Nephron (organoid): ENCODE measurements around the gene ARHGEF16.

ENCODE experiments used
- H3K27ac Mint-ChIP-seq, 3 experiments: 2 replicates each; pipeline ENCODE4 v1.8.0; 2020; ENCODE audit warnings: mixed read lengths in 3 of 3, mild to moderate bottlenecking in 2 of 3, moderate library complexity in 1 of 3
- H3K27me3 Mint-ChIP-seq: 2 replicates; pipeline ENCODE4 v1.8.0; 2021; ENCODE audit warnings: low read depth, mild to moderate bottlenecking, moderate library complexity, mixed read lengths
- H3K36me3 Mint-ChIP-seq: 2 replicates; pipeline ENCODE4 v1.8.0; 2020; ENCODE audit warnings: low read depth, mixed read lengths
- H3K4me1 Mint-ChIP-seq: 2 replicates; pipeline ENCODE4 v1.8.0; 2020; ENCODE audit warnings: mixed read lengths
- H3K4me3 Mint-ChIP-seq, 3 experiments: 2 replicates each; pipeline ENCODE4 v1.8.0; 2020; ENCODE audit warnings: mild to moderate bottlenecking in 3 of 3, mixed read lengths in 3 of 3, moderate library complexity in 2 of 3
- H3K9me3 Mint-ChIP-seq: 2 replicates; pipeline ENCODE4 v1.8.0; 2020; ENCODE audit warnings: mixed read lengths
- CTCF ChIP-seq, 3 experiments: fragments of 200-600 bp; sonication (generic); IDR thresholded peaks; one replicate each; pipeline ENCODE4 v1.5.0; 2021; ENCODE audit warnings: antibody characterized with exemption in 3 of 3; ENCODE audit not compliant: unreplicated experiment in 3 of 3

ARHGEF16 gene

DNA sequence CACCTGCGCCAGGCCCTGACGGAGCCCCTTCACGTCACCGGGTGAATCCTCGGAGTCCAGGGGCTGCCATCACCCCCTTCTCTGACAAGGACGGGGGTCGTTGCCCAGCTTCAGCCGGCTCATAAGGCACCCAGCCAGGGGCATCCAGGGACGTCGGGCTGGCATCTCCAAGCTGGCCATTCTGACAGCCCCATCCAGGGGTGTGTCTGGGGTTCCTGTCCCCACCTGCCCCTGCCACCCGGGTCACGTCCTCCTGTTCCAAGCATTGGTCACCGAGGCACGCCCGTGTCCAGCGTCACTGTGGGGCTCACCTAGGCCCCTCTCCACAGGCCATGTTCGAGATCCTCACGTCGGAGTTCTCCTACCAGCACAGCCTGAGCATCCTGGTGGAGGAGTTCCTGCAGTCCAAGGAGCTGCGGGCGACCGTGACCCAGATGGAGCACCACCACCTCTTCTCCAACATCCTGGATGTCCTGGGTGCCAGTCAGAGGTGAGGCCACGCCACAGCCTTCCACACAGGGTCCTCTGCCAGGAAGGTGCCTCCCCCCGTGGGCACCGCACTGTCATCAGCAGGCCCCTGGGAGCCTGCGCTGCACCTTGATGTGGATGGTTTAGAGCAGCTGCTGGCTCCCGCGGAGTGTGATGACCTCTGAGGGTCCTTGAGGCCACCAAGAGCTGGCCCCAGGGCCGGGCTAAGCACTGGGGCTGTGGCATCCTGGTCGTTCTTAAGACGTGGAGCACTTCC is 14.8 kb downstream of the ARHGEF16 start:
- H3K27ac Mint-ChIP-seq, result no peak overlapping the region
- peaks cover 3% of the 10 kb centered on the region for H3K27me3 Mint-ChIP-seq
- peaks cover 31% of the 10 kb centered on the region for H3K4me1 Mint-ChIP-seq
- H3K9me3 Mint-ChIP-seq, result no peaks in the 10 kb centered on the region
- no peak overlapping the region for H3K4me3 Mint-ChIP-seq
- no peaks in the 10 kb centered on the region for H3K36me3 Mint-ChIP-seq
- no peak for TF ChIP-seq CTCF (IDR thresholded peaks at IDR 0.05; ENCODE audit: unreplicated experiment in 3 of 3)

DNA sequence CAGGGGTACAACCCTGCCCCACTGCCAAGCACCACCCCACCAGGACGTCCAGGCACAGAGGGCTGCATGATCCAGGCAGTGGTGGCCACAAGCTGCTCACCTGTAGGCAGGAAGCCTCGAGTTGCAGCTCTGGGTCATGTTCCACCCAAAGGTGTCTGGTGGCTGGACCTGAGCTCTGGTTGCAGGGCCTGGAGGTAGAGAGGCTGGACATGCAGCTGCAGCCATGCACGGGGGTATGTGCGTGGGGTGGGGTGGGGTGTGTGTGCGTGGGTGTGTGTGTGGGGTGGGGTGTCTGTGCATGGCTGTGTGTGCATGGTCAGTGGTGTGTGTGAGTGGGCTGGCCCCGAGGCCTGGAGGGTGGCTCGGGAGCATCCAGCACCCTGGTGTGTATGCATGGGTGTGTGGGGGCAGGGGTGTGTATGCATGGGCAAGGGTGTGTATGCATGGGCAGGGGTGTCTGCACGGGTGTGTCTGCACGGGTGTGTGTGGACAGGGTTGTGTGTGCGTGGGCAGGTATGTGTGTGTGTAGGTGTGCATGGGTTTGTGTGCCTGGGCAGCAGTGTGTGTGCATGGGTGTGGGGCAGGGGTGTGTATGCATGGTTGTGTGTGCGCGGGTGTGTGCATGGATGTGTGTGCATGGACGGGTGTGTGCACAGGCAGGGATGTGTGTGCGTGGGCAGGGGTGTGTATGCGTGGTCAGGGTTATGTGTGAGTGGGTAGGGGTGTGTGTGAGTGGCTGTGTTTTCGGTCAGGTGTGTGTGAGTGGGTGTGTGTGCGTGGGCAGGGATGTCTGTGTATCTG is 15.6 kb downstream of the ARHGEF16 start:
- Mint-ChIP-seq H3K4me1 (peaks cover 31% of the 10 kb centered on the region), H3K27me3 (peaks cover under 1% of the 10 kb centered on the region), H3K9me3 (no peaks in the 10 kb centered on the region), H3K27ac (peak overlapping the region; percentile 52 to 67 (median 60)), H3K36me3 (no peaks in the 10 kb centered on the region), H3K4me3 (peak overlapping the region in 1 of 3 experiments; percentile 21)
- TF ChIP-seq CTCF (IDR thresholded peaks at IDR 0.05; ENCODE audit: unreplicated experiment in 3 of 3), result no peak

DNA sequence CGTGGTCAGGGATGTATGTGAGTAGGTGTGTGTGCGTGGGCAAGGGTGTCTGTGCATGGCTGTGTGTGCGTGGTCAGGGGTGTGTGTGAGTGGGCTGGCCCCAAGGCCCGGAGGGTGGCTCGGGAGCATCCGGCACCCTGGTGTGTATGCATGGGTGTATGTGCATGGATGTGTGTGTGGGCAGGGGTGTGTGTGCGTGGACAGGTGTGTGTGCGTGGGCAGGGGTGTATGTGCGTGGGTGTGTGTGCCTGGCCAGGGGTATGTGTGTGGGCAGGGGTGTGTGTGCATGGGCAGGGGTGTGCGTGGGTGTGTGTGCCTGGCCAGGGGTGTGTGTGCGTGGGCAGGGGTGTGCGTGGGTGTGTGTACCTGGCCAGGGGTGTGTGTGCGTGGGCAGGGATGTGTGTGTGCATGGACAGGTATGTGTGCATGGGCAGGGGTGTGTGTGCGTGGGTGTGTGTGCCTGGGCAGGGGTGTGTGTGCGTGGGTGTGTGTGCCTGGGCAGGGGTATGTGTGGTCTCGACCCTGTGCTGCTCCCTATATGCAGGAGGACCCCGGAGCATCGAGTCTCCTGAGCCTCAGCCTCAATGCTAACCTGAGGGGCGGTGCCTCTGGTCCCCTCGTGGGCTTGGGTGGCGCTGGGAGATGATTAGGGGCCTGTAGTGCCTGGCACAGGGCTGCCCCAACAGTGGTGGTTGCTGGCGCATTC is 16.3 kb downstream of the ARHGEF16 start:
- Mint-ChIP-seq H3K27me3 (no peaks in the 10 kb centered on the region), H3K36me3 (no peaks in the 10 kb centered on the region), H3K27ac (peak overlapping the region; percentile 52 to 67 (median 60)), H3K4me3 (peak overlapping the region in 1 of 3 experiments; percentile 21), H3K9me3 (no peaks in the 10 kb centered on the region), H3K4me1 (peaks cover 29% of the 10 kb centered on the region)
- no peak for TF ChIP-seq CTCF (IDR thresholded peaks at IDR 0.05; ENCODE audit: unreplicated experiment in 3 of 3)

DNA sequence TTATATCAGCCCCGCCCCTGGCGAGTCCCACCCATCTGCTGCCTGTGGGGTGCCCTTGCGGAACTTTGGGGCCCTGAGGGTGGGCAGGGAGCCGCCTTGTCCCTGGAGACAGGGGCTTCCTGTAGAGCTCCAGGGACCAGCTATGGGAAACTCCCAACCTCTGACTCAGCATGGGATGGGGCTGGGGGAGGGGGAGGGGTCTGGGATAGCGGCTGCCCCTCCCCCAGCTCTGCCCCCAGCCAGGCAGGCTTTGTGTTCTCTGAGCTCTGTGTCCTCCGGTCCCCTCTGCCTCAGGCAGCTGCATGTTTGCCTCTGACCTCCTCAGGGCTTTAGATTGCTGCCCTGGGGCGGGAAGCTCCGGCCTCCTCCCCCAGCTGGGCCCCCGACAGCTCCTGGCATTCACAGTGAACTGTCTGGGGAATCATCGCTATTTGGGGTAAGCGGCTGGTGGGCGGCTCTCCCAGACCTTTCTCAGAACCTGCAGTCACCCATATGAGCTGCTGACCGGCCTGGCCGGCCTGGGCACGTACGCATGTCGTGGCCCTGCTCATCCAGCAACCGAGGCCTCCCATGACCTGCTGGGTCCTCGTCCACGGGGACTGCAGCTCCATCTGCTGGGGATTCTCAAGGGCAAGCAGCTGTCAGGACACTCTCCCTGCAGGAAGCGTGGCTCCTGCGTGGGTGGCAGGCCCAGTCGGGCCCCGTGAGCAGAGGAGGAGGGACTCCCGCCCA is 17.1 kb downstream of the ARHGEF16 start:
- peak; percentile 47 to 71 (median 50) for TF ChIP-seq CTCF (IDR thresholded peaks at IDR 0.05; ENCODE audit: unreplicated experiment in 3 of 3)
- H3K4me1 Mint-ChIP-seq, result peaks cover 26% of the 10 kb centered on the region
- H3K27me3 Mint-ChIP-seq, result no peaks in the 10 kb centered on the region
- H3K4me3 Mint-ChIP-seq, result peak overlapping the region in 1 of 3 experiments; percentile 6
- no peaks in the 10 kb centered on the region for H3K36me3 Mint-ChIP-seq
- peak overlapping the region; percentile 53 to 67 (median 62) for H3K27ac Mint-ChIP-seq
- H3K9me3 Mint-ChIP-seq, result no peaks in the 10 kb centered on the region

- no peaks in the 10 kb centered on the region for H3K9me3 Mint-ChIP-seq
- no peaks in the 10 kb centered on the region for H3K27me3 Mint-ChIP-seq
- no peak overlapping the region for H3K4me3 Mint-ChIP-seq
- peak overlapping the region; percentile 53 to 67 (median 62) for H3K27ac Mint-ChIP-seq
- peaks cover 26% of the 10 kb centered on the region for H3K4me1 Mint-ChIP-seq
- no peaks in the 10 kb centered on the region for H3K36me3 Mint-ChIP-seq
- peak in 2 of 3 experiments; percentile 5 to 27 for TF ChIP-seq CTCF (IDR thresholded peaks at IDR 0.05; ENCODE audit: unreplicated experiment in 3 of 3)
These were observed 17.8 kb downstream of the ARHGEF16 start for GRCh38 chr1:3472088-3472850.
